GM12865 (cell line): ENCODE measurements around the gene RTL10.

Experiments
- DNase-seq: peaks from one replicate; pipeline ENCODE4 v3.0.0; 2010; ENCODE audit warnings: low read depth
- H3K4me3 ChIP-seq: 2 replicates; pipeline ENCODE4 v1.5.1; 2011; ENCODE audit warnings: mild to moderate bottlenecking, low read depth, low read length, control low read depth
- CTCF ChIP-seq: IDR thresholded peaks from 2 replicates; pipeline ENCODE4 v1.5.1; 2011; ENCODE audit warnings: low read length, control low read depth, low read depth, inconsistent platforms; ENCODE audit not compliant: insufficient read depth; ENCODE audit errors: missing control alignments

RTL10 gene

GRCh38 chr22:19819911-19820879 lies 34.5 kb downstream of the RTL10 start:
- DNase-seq, result no peak
- TF ChIP-seq CTCF, result no peak

GRCh38 chr22:19819208-19819910 lies 35.3 kb downstream of the RTL10 start:
- H3K4me3 ChIP-seq, result no peak overlapping the region
- DNase-seq, result no peak
- TF ChIP-seq CTCF, result no peak

More at GRCh38 chr22:19819911-19820879, 34.5 kb downstream of the RTL10 start:
- H3K4me3 ChIP-seq, result no peak overlapping the region

- no peak overlapping the region for H3K4me3 ChIP-seq
- no peak for DNase-seq
- TF ChIP-seq CTCF, result no peak
Observed at GRCh38 chr22:19818324-19819207, 36.1 kb downstream of the RTL10 start.

- no peak for DNase-seq
- H3K4me3 ChIP-seq, result no peak overlapping the region
Observed at GRCh38 chr22:19816372-19817119, 38.1 kb downstream of the RTL10 start.

GRCh38 chr22:19815823-19816290 lies 38.8 kb downstream of the RTL10 start:
- no peak overlapping the region for H3K4me3 ChIP-seq
- TF ChIP-seq CTCF, result no peak
- DNase-seq, result no peak

More at GRCh38 chr22:19816372-19817119, 38.1 kb downstream of the RTL10 start:
- TF ChIP-seq CTCF, result no peak
